Tibial artery (tissue), 4 donors: ENCODE measurements around the gene CCBE1.

ENCODE experiments used
- DNase-seq, 2 donors: peaks; one replicate each; pipeline ENCODE4 v3.0.0-alpha.2; 2019
- H3K27ac ChIP-seq, 2 donors: fragments of 200-600 bp; sonication (generic) in 1 of 2; 1 replicate in 1 of 2; 2 replicates in 1 of 2; pipeline ENCODE4 v1.5.1; 2018 to 2019; ENCODE audit warnings: mild to moderate bottlenecking in 1 of 2
- H3K27me3 ChIP-seq, 2 donors: fragments of 200-600 bp; sonication (generic) in 1 of 2; one replicate each; pipeline versions ENCODE4 v1.5.1 to v1.6.0; 2016 to 2019
- H3K36me3 ChIP-seq, 3 donors: fragments of 200-600 bp; sonication (generic) in 2 of 3; one replicate each; pipeline ENCODE4 v1.5.1; 2016 to 2019; ENCODE audit warnings: mild to moderate bottlenecking in 2 of 3
- H3K4me1 ChIP-seq, 4 donors: fragments of 200-600 bp; sonication (generic) in 2 of 4; 1 replicate in 3 of 4; 2 replicates in 1 of 4; pipeline ENCODE4 v1.5.1; 2016 to 2019
- H3K4me3 ChIP-seq, 2 donors: fragments of 200-600 bp; sonication (generic) in 1 of 2; 1 replicate in 1 of 2; 2 replicates in 1 of 2; pipeline ENCODE4 v1.5.1; 2018 to 2019; ENCODE audit warnings: mild to moderate bottlenecking in 2 of 2
- H3K9me3 ChIP-seq, 3 donors: fragments of 200-600 bp; sonication (generic) in 1 of 3; one replicate each; pipeline ENCODE4 v1.5.1; 2016 to 2019
- CTCF ChIP-seq, 2 experiments: fragments of 200-600 bp in 1 of 2; fragments of 450-650 bp in 1 of 2; IDR thresholded peaks; one replicate each; pipeline ENCODE4 v1.5.1; 2017 to 2019; ENCODE audit warnings: antibody characterized with exemption in 2 of 2, mild to moderate bottlenecking in 1 of 2, moderate library complexity in 1 of 2
- intact Hi-C: fragments of 100-400 bp; cut with DNase I; formaldehyde crosslinking; loops from one replicate; pipeline ENCODE4 v1.15.0; 2023; ENCODE audit warnings: low total_unique reads

The CCBE1 gene

GRCh38 chr18:59502274-59503175 is 194.7 kb downstream of the CCBE1 start:
- no peak overlapping the region for H3K4me3 ChIP-seq
- no peaks in the 10 kb centered on the region for H3K36me3 ChIP-seq
- H3K4me1 ChIP-seq, result peaks cover 0 to 14% (median 6%) of the 10 kb centered on the region in 4 donors
- peaks cover 0 to 11% of the 10 kb centered on the region in 2 donors for H3K27me3 ChIP-seq
- peak in 1 of 2 donors; percentile 38 for DNase-seq
- no peak overlapping the region for H3K27ac ChIP-seq
- intact Hi-C loops, result no loop called here
- no peaks in the 10 kb centered on the region for H3K9me3 ChIP-seq
- no peak for TF ChIP-seq CTCF (IDR thresholded peaks at IDR 0.05)

GRCh38 chr18:59501920-59502273 is 195.3 kb downstream of the CCBE1 start:
- no peak for DNase-seq
- no peak for TF ChIP-seq CTCF (IDR thresholded peaks at IDR 0.05)
- Histone ChIP-seq H3K4me3 (no peak overlapping the region), H3K27ac (no peak overlapping the region), H3K4me1 (peaks cover 0 to 14% (median 6%) of the 10 kb centered on the region in 4 donors), H3K36me3 (no peaks in the 10 kb centered on the region), H3K9me3 (no peaks in the 10 kb centered on the region), H3K27me3 (peaks cover 0 to 5% of the 10 kb centered on the region in 2 donors)
- intact Hi-C loops, result no loop called here

GRCh38 chr18:59500765-59501164 is 196.5 kb downstream of the CCBE1 start:
- TF ChIP-seq CTCF (IDR thresholded peaks at IDR 0.05), result no peak
- Histone ChIP-seq H3K4me3 (no peak overlapping the region), H3K4me1 (peaks cover 0 to 14% (median 6%) of the 10 kb centered on the region in 4 donors), H3K9me3 (no peaks in the 10 kb centered on the region), H3K27me3 (peaks cover 0 to 5% of the 10 kb centered on the region in 2 donors), H3K27ac (no peak overlapping the region), H3K36me3 (no peaks in the 10 kb centered on the region)
- DNase-seq, result no peak
- intact Hi-C loops, result no loop called here

- Histone ChIP-seq H3K4me1 (peaks cover 0 to 14% (median 6%) of the 10 kb centered on the region in 4 donors), H3K27ac (no peak overlapping the region), H3K4me3 (no peak overlapping the region), H3K36me3 (no peaks in the 10 kb centered on the region), H3K27me3 (peaks cover 0 to 5% of the 10 kb centered on the region in 2 donors), H3K9me3 (no peaks in the 10 kb centered on the region)
- DNase-seq, result no peak
- intact Hi-C loops, result no loop called here
- no peak for TF ChIP-seq CTCF (IDR thresholded peaks at IDR 0.05)
These were observed 198.6 kb downstream of the CCBE1 start for GRCh38 chr18:59498506-59499086.

- no peaks in the 10 kb centered on the region for H3K36me3 ChIP-seq
- peaks cover 0 to 3% of the 10 kb centered on the region in 2 donors for H3K27me3 ChIP-seq
- no peak overlapping the region for H3K27ac ChIP-seq
- no peak overlapping the region for H3K4me3 ChIP-seq
- no peak for DNase-seq
- H3K9me3 ChIP-seq, result no peaks in the 10 kb centered on the region
- intact Hi-C loops, result no loop called here
- no peaks in the 10 kb centered on the region for H3K4me1 ChIP-seq
- TF ChIP-seq CTCF (IDR thresholded peaks at IDR 0.05), result no peak
These were observed 204.3 kb downstream of the CCBE1 start for GRCh38 chr18:59492756-59493421.
